Psoas muscle (tissue), 8 donors: Measurements from ENCODE around the gene PRTFDC1. TPM values are rescaled to one million over a fixed set of nuclear protein-coding genes. Genes with fewer than 3 reads are reported as not detected.

Experiments used
- ATAC-seq, 4 donors: fragments of 200-7000 bp; cut with Tn5 transposase; one replicate each; pipeline ENCODE4 v1.9.1; 2020; ENCODE audit warnings: moderate library complexity in 3 of 4, mild to moderate bottlenecking in 2 of 4
- DNase-seq, 2 donors: peaks; one replicate each; pipeline ENCODE4 v3.0.0-alpha.2; 2020
- H3K27ac ChIP-seq: fragments of 200-600 bp; one replicate; pipeline ENCODE4 v1.8.0; 2022
- H3K27me3 ChIP-seq, 3 donors: fragments of 200-600 bp in 1 of 3; one replicate each; pipeline versions ENCODE4 v1.6.1 to v1.8.0; 2013 to 2022; ENCODE audit warnings: low read length in 2 of 3, mild to moderate bottlenecking in 2 of 3, moderate library complexity in 1 of 3; ENCODE audit not compliant: insufficient read depth in 3 of 3
- H3K36me3 ChIP-seq, 2 donors: fragments of 200-600 bp in 1 of 2; one replicate each; pipeline versions ENCODE4 v1.6.1 to v1.8.0; 2013 to 2022; ENCODE audit warnings: low read depth in 1 of 2, mild to moderate bottlenecking in 1 of 2, moderate library complexity in 1 of 2; ENCODE audit not compliant: insufficient read depth in 1 of 2
- H3K4me1 ChIP-seq: fragments of 200-600 bp; one replicate; pipeline ENCODE4 v1.8.0; 2022
- H3K4me3 ChIP-seq: fragments of 200-600 bp; one replicate; pipeline ENCODE4 v1.8.0; 2022; ENCODE audit warnings: mild to moderate bottlenecking
- H3K9me3 ChIP-seq: fragments of 200-600 bp; one replicate; pipeline ENCODE4 v1.8.0; 2022
- WGBS, 3 donors: extraction: QIAGEN DNeasy Blood & Tissue Kit; methylation state at CpG; one replicate each; pipeline versions ENCODE4 v1.1.6 to v1.1.7; 2013; 5-methylcytosine and 5-hydroxymethylcytosine counted together
- intact Hi-C, 2 donors: fragments of 100-400 bp; cut with DNase I; formaldehyde crosslinking; loops; one replicate each; pipeline versions ENCODE4 v1.11.0 to v1.14.2; 2022
- polyA plus RNA-seq, 3 donors: library from polyadenylated mRNA; stranded (reverse); fragments of 200-250 nt; gene quantifications; one replicate each; pipeline ENCODE4 v1.2.3, GENCODE V29; 2013
- total RNA-seq, 4 donors: library from RNA; stranded (reverse); fragmentation: NEBNext Ultra II Directional in 2 of 4; extraction: Animal tissue kit (Norgen Biotek cat#: 25700) in 2 of 4; gene quantifications; one replicate each; pipeline versions ENCODE4 v1.2.1 to v1.2.4, GENCODE V29; 2021 to 2023
- TF ChIP-seq, protein P1 (sequence below): fragments of 200-600 bp; IDR thresholded peaks from one replicate; pipeline ENCODE4 v1.8.0; 2022; ENCODE audit warnings: antibody characterized with exemption
- donor health status: healthy with polysubstance abuse.
- donor health status: DM: no; HTN: no; CAD: no; lungs with moderate emphysema.
- donor health status: Bipolar disorder and iron deficiency.
- donor health status: healthy.
- donor health status: DM: yes; HTN: yes; CAD: no.
- donor health status: DM: no; HTN: no; CAD: no.
- donor health status: DM: no; HTN: no; CAD: no.
- donor health status: DM: yes; HTN: yes; CAD: no.

The PRTFDC1 gene
- total and polyA plus RNA-seq, 7 donors, result 0.14 to 0.84 (median 0.43) TPM

DNA sequence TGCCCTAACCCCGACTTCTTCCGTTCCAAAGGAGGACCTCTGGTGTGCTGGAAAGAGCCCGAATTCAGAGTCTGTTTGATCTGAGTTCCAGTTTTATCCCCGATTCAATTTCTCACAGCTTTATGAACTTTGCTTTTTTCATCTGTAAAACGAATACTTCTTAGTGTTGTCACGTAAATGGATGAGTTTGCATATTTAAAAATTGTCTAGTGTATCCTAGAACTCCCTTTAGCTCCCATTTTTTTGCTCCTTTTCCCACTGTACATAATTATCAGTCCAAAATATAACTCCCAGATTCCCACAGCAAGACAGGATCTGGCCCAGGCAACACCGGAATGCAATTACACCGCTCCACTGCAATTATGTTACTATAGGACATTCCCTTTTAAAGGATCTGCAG lies 148.0 kb downstream of the PRTFDC1 start:
- no peaks in the 10 kb centered on the region for H3K36me3 ChIP-seq
- no peak for ATAC-seq
- H3K4me3 ChIP-seq, result no peak overlapping the region
- no peak overlapping the region for H3K27ac ChIP-seq
- TF ChIP-seq, protein P1, sequence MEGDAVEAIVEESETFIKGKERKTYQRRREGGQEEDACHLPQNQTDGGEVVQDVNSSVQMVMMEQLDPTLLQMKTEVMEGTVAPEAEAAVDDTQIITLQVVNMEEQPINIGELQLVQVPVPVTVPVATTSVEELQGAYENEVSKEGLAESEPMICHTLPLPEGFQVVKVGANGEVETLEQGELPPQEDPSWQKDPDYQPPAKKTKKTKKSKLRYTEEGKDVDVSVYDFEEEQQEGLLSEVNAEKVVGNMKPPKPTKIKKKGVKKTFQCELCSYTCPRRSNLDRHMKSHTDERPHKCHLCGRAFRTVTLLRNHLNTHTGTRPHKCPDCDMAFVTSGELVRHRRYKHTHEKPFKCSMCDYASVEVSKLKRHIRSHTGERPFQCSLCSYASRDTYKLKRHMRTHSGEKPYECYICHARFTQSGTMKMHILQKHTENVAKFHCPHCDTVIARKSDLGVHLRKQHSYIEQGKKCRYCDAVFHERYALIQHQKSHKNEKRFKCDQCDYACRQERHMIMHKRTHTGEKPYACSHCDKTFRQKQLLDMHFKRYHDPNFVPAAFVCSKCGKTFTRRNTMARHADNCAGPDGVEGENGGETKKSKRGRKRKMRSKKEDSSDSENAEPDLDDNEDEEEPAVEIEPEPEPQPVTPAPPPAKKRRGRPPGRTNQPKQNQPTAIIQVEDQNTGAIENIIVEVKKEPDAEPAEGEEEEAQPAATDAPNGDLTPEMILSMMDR, result no peak
- no peaks in the 10 kb centered on the region for H3K4me1 ChIP-seq
- H3K27me3 ChIP-seq, result no peaks in the 10 kb centered on the region
- intact Hi-C loops, result no loop called here
- WGBS, 3 donors, result 74 to 87% (median 79%) methylated on average over 8 of the region's 8 CpGs
- no peaks in the 10 kb centered on the region for H3K9me3 ChIP-seq
- DNase-seq, result no peak

DNA sequence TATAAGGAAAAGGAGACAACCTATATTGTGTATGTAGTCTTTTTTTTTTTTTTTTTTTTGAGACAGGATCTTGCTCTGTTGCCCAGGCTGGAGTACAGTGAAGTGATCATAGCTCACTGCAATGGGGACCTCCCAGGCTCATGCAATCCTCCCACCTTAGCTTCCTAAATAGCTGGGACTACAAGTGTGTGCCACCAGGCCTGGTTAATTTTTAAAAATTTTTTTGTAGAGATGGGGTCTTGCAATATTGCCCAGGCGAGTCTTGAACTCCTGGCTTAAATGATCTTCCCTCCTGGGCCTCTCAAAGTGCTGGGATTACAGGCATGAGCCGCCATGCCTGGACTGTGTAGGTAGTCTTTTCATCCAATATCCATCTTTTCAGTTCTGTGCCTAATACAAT lies 150.0 kb downstream of the PRTFDC1 start:
- H3K4me1 ChIP-seq, result no peaks in the 10 kb centered on the region
- intact Hi-C loops, result no loop called here
- TF ChIP-seq, protein P1, result no peak
- WGBS, 3 donors, result 96 to 99% (median 98%) methylated on average over 2 of the region's 2 CpGs
- H3K27ac ChIP-seq, result no peak overlapping the region
- no peak for ATAC-seq
- H3K36me3 ChIP-seq, result no peaks in the 10 kb centered on the region
- H3K9me3 ChIP-seq, result no peaks in the 10 kb centered on the region
- DNase-seq, result no peak
- H3K27me3 ChIP-seq, result no peaks in the 10 kb centered on the region
- no peak overlapping the region for H3K4me3 ChIP-seq

DNA sequence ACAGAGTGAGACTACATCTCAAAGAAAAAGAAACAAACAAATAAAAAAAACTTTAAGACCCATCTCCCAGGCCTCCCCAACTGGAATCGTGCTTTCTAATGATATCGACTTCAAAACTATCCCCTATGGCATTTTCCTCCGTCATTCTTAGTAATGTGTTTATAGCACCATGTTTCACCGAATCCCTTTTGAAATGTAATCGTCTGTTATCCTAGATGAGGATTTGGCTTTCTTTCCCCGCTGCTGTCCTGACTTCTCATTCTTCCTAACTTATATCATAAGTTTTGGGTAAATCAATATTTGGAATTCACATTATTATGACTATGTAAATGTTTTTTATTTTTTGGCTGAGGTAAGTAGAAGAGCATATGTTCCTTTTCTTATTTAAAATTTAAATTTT lies 151.5 kb downstream of the PRTFDC1 start:
- DNase-seq (no peak), ATAC-seq (no peak)
- no peaks in the 10 kb centered on the region for H3K27me3 ChIP-seq
- intact Hi-C loops, result no loop called here
- H3K27ac ChIP-seq, result no peak overlapping the region
- no peaks in the 10 kb centered on the region for H3K36me3 ChIP-seq
- no peak overlapping the region for H3K4me3 ChIP-seq
- TF ChIP-seq, protein P1, result no peak
- no peaks in the 10 kb centered on the region for H3K4me1 ChIP-seq
- 81 to 86% (median 84%) methylated on average over 6 of the region's 6 CpGs for WGBS, 3 donors
- no peaks in the 10 kb centered on the region for H3K9me3 ChIP-seq

Other genes starting within 250 kb of the PRTFDC1 start
- gene ARHGAP21, start 228.7 kb downstream of the PRTFDC1 start, total RNA-seq, result 10 to 100 TPM; 27.7 to 44.7 (median 36.4) TPM
- 10 to 100 TPM; 16.1 to 34.2 (median 16.8) TPM for gene ARHGAP21, start 228.7 kb downstream of the PRTFDC1 start, polyA plus RNA-seq
- gene ENKUR, start 63.6 kb upstream of the PRTFDC1 start, total RNA-seq, result not detected
- gene ENKUR, start 63.6 kb upstream of the PRTFDC1 start, polyA plus RNA-seq, result under 1 TPM in 2 of 3 donors, not detected in 1; 0.03 to 0.05 TPM
- 1 to 10 TPM; 2.0 to 8.7 (median 5.7) TPM for gene THNSL1, start 64.0 kb upstream of the PRTFDC1 start, total RNA-seq
- 1 to 10 TPM; 2.0 to 4.6 (median 2.7) TPM for gene THNSL1, start 64.0 kb upstream of the PRTFDC1 start, polyA plus RNA-seq
- under 1 TPM in 1 of 4 donors, not detected in 3; 0.19 TPM for gene GPR158, start 222.4 kb upstream of the PRTFDC1 start, total RNA-seq
- gene GPR158, start 222.4 kb upstream of the PRTFDC1 start, polyA plus RNA-seq, result under 1 TPM in 2 of 3 donors, not detected in 1; 0.01 to 0.06 TPM